Spleen (tissue), 11 donors: ENCODE measurements around the gene SLC16A13. TPM values are rescaled to one million over a fixed set of nuclear protein-coding genes. Genes with fewer than 3 reads are reported as not detected.
"Not testable (repeated sequence)": the region's sequence is repeated elsewhere in the genome, so short reads cannot be mapped to it uniquely, and the experiment has no call there.

Source experiments
- DNase-seq: peaks from one replicate; pipeline ENCODE4 v3.0.0-alpha.2; 2020
- H3K27ac ChIP-seq, 8 donors: fragments of 200-600 bp; sonication (generic) in 7 of 8; 1 replicate in 4 of 8; 2 replicates in 4 of 8; pipeline versions ENCODE4 v1.5.0 to v1.8.0; 2016 to 2021; ENCODE audit warnings: inconsistent platforms in 4 of 8, mild to moderate bottlenecking in 4 of 8, moderate library complexity in 1 of 8
- H3K27me3 ChIP-seq, 7 donors: fragments of 200-600 bp; sonication (generic) in 6 of 7; replicated peaks in 1 of 7; 1 replicate in 4 of 7; 2 replicates in 3 of 7; pipeline versions ENCODE4 v1.5.0 to v1.8.0; 2016 to 2021; ENCODE audit warnings: inconsistent platforms in 3 of 7, mild to moderate bottlenecking in 1 of 7
- H3K36me3 ChIP-seq, 6 donors: fragments of 200-600 bp; sonication (generic) in 5 of 6; 1 replicate in 4 of 6; 2 replicates in 2 of 6; pipeline versions ENCODE4 v1.5.0 to v1.8.0; 2016 to 2021; ENCODE audit warnings: inconsistent platforms in 2 of 6
- H3K4me1 ChIP-seq, 6 donors: fragments of 200-600 bp; sonication (generic) in 5 of 6; 1 replicate in 3 of 6; 2 replicates in 3 of 6; pipeline versions ENCODE4 v1.5.0 to v1.8.0; 2016 to 2021; ENCODE audit warnings: inconsistent platforms in 3 of 6
- H3K4me3 ChIP-seq, 8 donors: fragments of 200-600 bp; sonication (generic) in 7 of 8; 1 replicate in 4 of 8; 2 replicates in 4 of 8; pipeline versions ENCODE4 v1.5.0 to v1.8.0; 2016 to 2021; ENCODE audit warnings: inconsistent platforms in 4 of 8, mild to moderate bottlenecking in 4 of 8, moderate library complexity in 2 of 8
- H3K9me3 ChIP-seq, 8 donors: fragments of 200-600 bp; sonication (generic) in 7 of 8; 1 replicate in 4 of 8; 2 replicates in 4 of 8; pipeline versions ENCODE4 v1.5.0 to v1.8.0; 2016 to 2021; ENCODE audit warnings: inconsistent platforms in 4 of 8
- POLR2A ChIP-seq, 3 donors: fragments of 450-650 bp; IDR thresholded peaks; one replicate each; pipeline ENCODE4 v1.5.1; 2017; ENCODE audit warnings: antibody characterized with exemption in 3 of 3, mild to moderate bottlenecking in 1 of 3
- POLR2AphosphoS5 ChIP-seq, 3 donors: sonication (generic); formaldehyde crosslinking; IDR thresholded peaks; one replicate each; pipeline ENCODE4 v1.5.1; 2017; ENCODE audit warnings: antibody characterized with exemption in 3 of 3
- WGBS, 5 donors: extraction: QIAGEN DNeasy Blood & Tissue Kit in 3 of 5; methylation state at CpG; one replicate each; pipeline versions ENCODE4 v1.1.5 to v1.1.7; 2013 to 2018; 5-methylcytosine and 5-hydroxymethylcytosine counted together
- intact Hi-C: fragments of 100-400 bp; cut with DNase I; formaldehyde crosslinking; loops from one replicate; pipeline ENCODE4 v1.15.0; 2023; ENCODE audit warnings: low total_unique reads
- polyA plus RNA-seq, 3 donors: library from polyadenylated mRNA; stranded (reverse); fragments of 200-250 nt; gene quantifications; one replicate each; pipeline ENCODE4 v1.2.1, GENCODE V29; 2013
- total RNA-seq, 7 donors: library from RNA; depleted of rRNA in 3 of 7; stranded (reverse); fragments of >200 nt in 3 of 7; fragmentation: NEBNext Ultra II Directional in 4 of 7; extraction: Animal tissue kit (Norgen Biotek cat#: 25700) in 4 of 7; gene quantifications; one replicate each; pipeline versions ENCODE4 v1.1.0 to v1.2.1, GENCODE V29; 2016 to 2021
- TF ChIP-seq, protein P1 (sequence below), 11 experiments: fragments of 200-600 bp in 7 of 11; fragments of 450-650 bp in 4 of 11; sonication (generic) in 4 of 11; IDR thresholded peaks in 8 of 11; conservative IDR thresholded peaks in 3 of 11; 1 replicate in 7 of 11; 2 replicates in 4 of 11; pipeline versions ENCODE4 v1.4.0 to v1.8.0; 2016 to 2021; ENCODE audit warnings: antibody characterized with exemption in 11 of 11, inconsistent platforms in 4 of 11, mild to moderate bottlenecking in 1 of 11
- donor health status: healthy with polysubstance abuse.
- donor health status: DM: no; HTN: no; CAD: no; lungs with moderate emphysema.
- donor health status: DM: no; HTN: no; CAD: no.
- donor health status: Bipolar disorder and iron deficiency.
- donor health status: healthy.
- donor health status: DM: no; HTN: no; CAD: no.
- donor health status: DM: yes; HTN: yes; CAD: no.

The SLC16A13 gene
- total and polyA plus RNA-seq, 10 donors: 1.7 to 15.3 (median 6.1) TPM

DNA sequence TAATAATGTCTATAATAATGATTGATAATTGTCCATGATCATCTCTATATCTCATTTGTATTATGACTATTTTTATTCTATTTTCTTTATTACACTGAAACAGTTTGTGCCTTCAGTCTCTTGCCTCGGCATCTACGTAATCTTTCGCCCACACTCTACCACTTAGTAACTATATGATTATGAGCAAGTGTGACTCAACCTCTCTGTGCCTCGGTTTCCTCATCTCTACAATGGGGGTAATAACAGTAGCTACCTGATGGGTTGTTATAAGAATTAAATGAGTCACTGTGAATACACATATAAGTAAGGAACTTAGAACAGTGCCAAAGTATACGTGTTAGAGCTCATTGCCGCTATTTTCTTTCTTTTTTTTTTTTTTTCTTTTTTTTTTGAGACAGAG lies 11.8 kb downstream of the SLC16A13 start:
- H3K36me3 ChIP-seq: no peaks in the 10 kb centered on the region
- DNase-seq: no peak
- no peaks in the 10 kb centered on the region for H3K9me3 ChIP-seq
- H3K4me3 ChIP-seq: peak overlapping the region in 2 of 8 donors; percentile 40 to 66
- peaks cover 0 to 43% (median 18%) of the 10 kb centered on the region in 7 donors for H3K27me3 ChIP-seq
- TF ChIP-seq POLR2AphosphoS5 (IDR thresholded peaks at IDR 0.05) (no peak), POLR2A (IDR thresholded peaks at IDR 0.05) (no peak)
- TF ChIP-seq, protein P1, sequence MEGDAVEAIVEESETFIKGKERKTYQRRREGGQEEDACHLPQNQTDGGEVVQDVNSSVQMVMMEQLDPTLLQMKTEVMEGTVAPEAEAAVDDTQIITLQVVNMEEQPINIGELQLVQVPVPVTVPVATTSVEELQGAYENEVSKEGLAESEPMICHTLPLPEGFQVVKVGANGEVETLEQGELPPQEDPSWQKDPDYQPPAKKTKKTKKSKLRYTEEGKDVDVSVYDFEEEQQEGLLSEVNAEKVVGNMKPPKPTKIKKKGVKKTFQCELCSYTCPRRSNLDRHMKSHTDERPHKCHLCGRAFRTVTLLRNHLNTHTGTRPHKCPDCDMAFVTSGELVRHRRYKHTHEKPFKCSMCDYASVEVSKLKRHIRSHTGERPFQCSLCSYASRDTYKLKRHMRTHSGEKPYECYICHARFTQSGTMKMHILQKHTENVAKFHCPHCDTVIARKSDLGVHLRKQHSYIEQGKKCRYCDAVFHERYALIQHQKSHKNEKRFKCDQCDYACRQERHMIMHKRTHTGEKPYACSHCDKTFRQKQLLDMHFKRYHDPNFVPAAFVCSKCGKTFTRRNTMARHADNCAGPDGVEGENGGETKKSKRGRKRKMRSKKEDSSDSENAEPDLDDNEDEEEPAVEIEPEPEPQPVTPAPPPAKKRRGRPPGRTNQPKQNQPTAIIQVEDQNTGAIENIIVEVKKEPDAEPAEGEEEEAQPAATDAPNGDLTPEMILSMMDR (IDR thresholded peaks at IDR 0.05 in 8 of 11, conservative IDR thresholded peaks at IDR 0.05 in 3 of 11): no peak
- H3K27ac ChIP-seq: peak overlapping the region in 5 of 8 donors; percentile 49 to 89 (median 81)
- peaks cover 16 to 54% (median 34%) of the 10 kb centered on the region in 6 donors for H3K4me1 ChIP-seq
- intact Hi-C loops: loop anchor here (10.0 kb wide), 1 partner anchor 257 kb away; the partner anchor contains the start of gene EIF5A
- WGBS, 5 donors: 62 to 80% (median 80%) methylated on average over 6 of the region's 6 CpGs

- 80 to 85% (median 82%) methylated on average over 6 of the region's 6 CpGs for WGBS, 5 donors
- no peak for DNase-seq
- no peaks in the 10 kb centered on the region for H3K9me3 ChIP-seq
- peaks cover 2 to 40% (median 20%) of the 10 kb centered on the region in 6 donors for H3K4me1 ChIP-seq
- no peaks in the 10 kb centered on the region for H3K36me3 ChIP-seq
- TF ChIP-seq POLR2A (IDR thresholded peaks at IDR 0.05) (no peak), POLR2AphosphoS5 (IDR thresholded peaks at IDR 0.05) (no peak)
- TF ChIP-seq, protein P1 (IDR thresholded peaks at IDR 0.05 in 8 of 11, conservative IDR thresholded peaks at IDR 0.05 in 3 of 11): no peak
- intact Hi-C loops: loop anchor here (10.0 kb wide), 1 partner anchor 256 kb away; the partner anchor contains the start of gene EIF5A
- no peak overlapping the region for H3K27ac ChIP-seq
- H3K4me3 ChIP-seq: no peak overlapping the region
- peaks cover 0 to 29% (median 4%) of the 10 kb centered on the region in 7 donors for H3K27me3 ChIP-seq
Measured at GRCh38 chr17:7048968-7049367, 13.2 kb downstream of the SLC16A13 start.

DNA sequence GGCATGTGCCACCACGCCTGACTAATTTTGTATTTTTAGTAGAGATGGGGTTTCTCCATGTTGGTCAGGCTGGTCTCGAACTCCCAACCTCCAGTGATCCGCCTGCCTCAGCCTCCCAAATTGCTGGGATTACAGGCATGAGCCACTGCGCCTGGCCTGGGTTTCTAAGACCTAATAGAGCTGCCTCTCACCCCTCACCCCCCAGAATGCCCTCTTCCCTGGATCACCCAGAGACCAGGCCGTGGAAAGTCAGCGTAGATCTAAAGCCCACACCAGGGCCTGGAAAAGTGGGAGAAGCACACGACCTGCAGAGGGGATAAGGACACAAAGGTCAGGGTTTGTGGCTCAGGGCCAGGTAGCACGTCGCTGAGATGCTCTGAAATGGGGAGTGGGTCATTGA lies 14.8 kb downstream of the SLC16A13 start:
- DNase-seq, H3K27ac ChIP-seq, H3K4me3 ChIP-seq, H3K9me3 ChIP-seq, intact Hi-C loops, H3K36me3 ChIP-seq: not testable (repeated sequence)
- H3K27me3 ChIP-seq: peaks cover 0 to 14% (median 0%) of the 10 kb centered on the region in 7 donors
- H3K4me1 ChIP-seq: peaks cover 0 to 32% (median 16%) of the 10 kb centered on the region in 6 donors
- 71 to 89% (median 81%) methylated on average over 7 to 9 of the region's 9 CpGs for WGBS, 5 donors

- no peak overlapping the region for H3K27ac ChIP-seq
- WGBS, 5 donors: 85 to 95% (median 90%) methylated on average over 4 of the region's 4 CpGs
- no peak for DNase-seq
- no peak overlapping the region for H3K4me3 ChIP-seq
- intact Hi-C loops: no loop called here
- peaks cover 0 to 6% (median 0%) of the 10 kb centered on the region in 6 donors for H3K4me1 ChIP-seq
- peaks cover 0 to 11% (median 0%) of the 10 kb centered on the region in 7 donors for H3K27me3 ChIP-seq
- H3K36me3 ChIP-seq: no peaks in the 10 kb centered on the region
- H3K9me3 ChIP-seq: no peaks in the 10 kb centered on the region
- TF ChIP-seq, protein P1 (IDR thresholded peaks at IDR 0.05 in 8 of 11, conservative IDR thresholded peaks at IDR 0.05 in 3 of 11): no peak
- TF ChIP-seq POLR2A (IDR thresholded peaks at IDR 0.05) (no peak), POLR2AphosphoS5 (IDR thresholded peaks at IDR 0.05) (no peak)
Measured at GRCh38 chr17:7056386-7056785, 20.6 kb downstream of the SLC16A13 start.
